DMS 273 treated with DMSO at 0.1 percent for 48 hours (cell line): ENCODE data around the gene PMP22.

Experiments
- DNase-seq: peaks from one replicate; lab custom pipeline; 2025; lab: John Stamatoyannopoulos, UW

PMP22 gene

DNA sequence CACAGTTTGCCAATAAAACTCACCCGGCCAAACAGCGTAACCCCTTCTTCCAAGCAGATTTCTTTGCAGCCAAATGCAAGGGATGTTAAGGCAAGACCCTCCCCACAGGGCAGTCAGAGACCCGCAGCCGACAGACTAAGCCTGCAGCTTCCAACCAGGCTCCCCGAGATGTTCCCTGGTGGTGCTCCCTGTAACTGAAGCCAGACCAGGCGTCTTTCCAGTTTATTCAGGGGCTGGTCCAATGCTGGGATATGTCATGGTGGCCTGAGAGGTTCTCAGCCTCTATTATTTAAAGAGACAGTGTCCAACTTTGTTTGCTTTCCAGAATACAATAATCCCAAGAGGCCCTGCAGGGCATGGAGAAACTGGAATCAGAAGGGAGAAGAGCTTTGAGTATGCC is at the start of gene PMP22:
Gene PMP22, minus strand, starts transcription at position 196 of the 400 bp plus-strand sequence. CDS start 4,599 bp downstream, outside the sequence.
- no peak for DNase-seq

DNA sequence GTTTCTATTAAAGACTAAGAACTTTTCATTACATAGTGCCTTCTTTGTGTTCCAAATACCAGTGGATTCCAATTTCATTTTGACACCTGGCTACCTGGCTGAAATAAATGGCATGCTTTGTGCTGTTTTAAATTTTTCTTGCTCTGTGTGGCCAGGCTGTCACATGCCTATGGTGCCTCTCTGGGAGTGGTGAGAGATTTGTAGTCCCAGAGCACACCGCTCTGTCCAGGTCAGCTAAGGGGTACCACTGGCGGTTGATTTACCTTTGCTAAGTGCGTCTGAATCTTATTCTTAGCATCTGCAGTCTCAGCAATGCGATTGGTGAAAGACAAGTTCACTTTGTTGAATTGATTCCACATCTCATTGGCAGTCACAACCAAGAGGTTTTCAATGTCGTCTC is 46.9 kb upstream of the PMP22 start:
- DNase-seq = no peak

DNA sequence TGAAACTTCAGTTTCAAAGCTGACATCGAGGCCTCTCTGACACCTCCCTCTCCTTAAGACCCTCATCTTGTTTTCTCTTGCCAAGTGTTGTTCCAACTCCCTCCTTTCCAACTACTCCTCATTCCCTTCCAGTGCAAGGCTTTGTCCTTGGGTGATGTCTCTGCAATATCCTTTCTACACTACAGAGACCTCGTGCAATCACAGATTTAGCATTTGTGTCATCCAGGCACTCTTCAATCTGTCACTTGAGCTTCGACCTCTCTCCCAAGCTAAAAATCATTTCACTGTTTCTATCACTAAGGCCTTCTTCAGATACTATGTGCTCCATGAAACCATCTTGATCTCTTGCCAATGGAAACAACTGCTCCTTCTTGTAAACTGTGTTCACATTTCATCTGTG is 44.7 kb upstream of the PMP22 start:
- DNase-seq = no peak

DNA sequence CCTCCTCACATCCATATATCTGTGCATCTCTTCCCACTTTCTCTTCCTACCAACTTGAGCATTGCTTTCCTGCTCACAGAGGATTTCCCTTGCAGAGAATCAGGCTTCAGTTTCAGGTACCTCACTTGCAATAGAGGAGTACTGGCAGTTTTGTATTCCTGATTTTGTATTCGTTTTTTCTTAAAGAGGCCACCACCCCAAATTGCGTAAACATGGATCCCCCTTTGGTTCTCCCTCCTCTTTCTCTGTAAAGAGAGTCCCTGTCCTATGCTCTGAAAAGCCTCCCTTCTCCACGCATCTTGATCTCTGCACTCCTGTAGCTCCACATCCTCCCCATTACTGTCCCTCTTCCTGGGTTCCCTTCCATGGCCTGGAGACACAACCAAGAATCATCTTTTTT is 44.1 kb upstream of the PMP22 start:
- no peak for DNase-seq

DNA sequence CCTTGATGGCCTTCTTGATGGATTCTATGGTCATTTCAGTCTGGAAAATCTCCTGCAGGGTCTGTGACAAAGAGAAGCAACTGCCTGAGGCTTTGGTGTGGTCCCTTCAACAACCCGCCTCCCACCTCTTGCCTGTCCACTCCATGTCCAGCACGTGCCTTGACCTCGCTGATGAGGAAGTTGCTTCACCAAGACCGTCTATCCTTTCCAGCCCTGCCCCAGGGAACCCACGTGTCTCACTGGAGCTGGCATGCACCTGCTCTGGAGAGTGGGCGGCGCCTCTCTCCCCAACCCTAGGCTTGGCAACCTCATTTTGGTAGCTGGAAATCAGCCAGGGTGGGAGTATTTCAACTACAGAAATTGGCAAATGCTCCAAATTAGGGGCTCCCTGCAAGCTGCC is 43.6 kb upstream of the PMP22 start:
- no peak for DNase-seq

DNA sequence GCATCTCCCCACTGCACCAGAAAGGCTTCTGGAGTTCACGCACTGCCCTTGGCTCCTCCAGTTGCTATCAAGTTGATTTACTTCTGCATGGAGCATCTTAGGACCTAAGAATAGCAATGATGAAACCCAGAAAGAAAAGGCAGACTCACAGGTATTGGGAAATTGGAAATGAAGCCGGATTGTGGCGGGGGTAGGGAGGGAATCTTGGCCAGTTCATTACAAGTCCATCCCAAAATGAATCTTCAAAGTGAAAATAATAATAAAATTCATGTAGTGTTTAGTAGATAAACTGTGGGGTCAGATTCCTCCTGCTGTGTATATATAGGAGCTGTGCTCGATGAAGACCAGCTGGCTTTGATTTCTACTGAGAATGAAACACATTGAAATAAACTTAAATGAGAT is 42.6 kb upstream of the PMP22 start:
- DNase-seq = no peak

DNA sequence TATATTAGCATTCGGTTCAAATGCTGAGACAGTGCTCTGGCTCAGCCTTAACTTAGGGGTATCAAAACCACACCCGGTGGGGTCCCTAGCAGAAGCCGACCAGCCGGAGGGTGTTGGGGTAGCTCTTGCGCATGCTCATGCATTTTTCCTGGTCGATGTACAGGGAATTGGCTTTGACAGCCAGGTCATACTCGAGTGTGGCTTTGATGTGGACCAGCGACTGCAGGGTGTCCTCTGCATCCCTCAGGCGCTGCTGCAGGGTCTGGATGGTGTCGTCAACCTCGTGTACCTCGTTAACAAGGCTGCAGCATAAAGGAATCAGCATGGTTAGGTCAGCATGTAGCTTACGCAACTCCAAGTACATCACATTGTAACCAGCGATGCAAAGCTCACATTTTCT is 38.7 kb upstream of the PMP22 start:
- no peak for DNase-seq

DNA sequence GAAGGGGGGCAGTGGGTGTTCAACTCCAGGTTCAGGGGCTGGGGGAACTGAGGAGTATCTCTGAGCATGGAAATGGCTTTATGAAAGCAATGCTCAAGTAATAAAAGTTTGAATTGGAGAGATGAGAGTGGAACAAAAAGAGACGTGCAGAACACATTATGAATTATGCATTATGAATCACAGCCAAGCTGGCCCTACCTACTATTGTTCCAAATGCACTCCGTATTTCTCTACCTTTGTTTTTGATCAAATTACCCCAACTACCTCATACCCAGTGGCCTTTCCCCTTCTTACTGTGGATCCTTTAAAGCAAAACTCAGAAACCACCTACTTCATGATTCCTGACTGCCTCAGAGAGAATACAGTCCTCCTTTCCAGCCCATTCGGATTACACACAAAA is 38.1 kb upstream of the PMP22 start:
- DNase-seq = no peak

DNA sequence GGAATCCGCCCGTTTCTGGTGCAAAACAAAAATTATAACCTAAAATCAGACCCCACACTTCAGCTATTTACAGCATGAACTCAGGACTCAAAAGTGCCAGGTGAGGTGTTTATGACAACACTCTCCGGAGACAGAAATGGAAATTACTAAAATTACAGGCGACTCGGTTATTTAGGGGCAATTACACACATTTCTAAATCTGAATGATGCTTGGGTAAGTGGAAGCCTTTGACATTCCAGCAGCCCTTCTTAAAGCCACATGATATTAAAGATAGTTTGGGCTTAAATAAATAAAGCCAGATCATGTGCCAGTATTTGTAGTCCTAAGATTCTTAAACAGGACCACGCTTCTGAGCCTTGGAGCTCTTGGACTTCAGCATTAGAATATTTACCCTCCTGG is 36.7 kb upstream of the PMP22 start:
- no peak for DNase-seq

DNA sequence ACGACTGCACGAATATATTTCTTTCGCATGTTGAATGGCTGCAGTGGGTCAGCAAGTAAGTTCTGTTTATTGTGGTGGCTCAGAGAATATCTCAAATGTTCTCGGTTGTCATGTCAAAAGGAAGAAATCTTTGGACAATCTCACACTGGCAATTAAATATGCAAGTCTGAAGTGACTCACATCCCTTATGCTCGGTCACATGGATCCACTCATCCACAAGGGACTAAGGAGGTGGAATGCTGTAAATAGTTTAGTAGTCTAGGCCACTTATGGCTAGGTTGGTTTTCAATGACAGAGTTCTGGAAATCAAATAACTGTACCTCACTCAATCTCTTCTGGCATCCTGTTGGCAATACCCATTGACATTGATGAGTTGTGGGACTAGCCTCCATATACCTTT is 33.0 kb upstream of the PMP22 start:
- no peak for DNase-seq

DNA sequence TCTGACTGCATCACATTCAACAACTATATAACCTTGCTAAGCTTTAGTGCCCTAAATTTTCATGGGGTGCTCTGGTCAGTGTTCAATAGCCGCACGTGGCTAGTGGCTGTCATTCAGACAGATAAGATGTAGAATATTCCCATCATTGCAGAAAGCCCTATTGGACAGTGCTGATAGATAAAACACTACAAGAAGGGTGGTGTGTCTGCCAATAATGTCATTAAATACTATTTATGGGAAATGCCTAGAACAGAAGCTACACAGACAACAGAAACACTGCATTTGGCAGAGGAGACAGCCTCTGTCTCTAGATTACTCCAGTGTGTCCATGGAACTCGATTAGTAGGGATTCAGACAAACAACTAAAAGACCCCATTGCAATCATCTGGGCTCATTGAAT is 28.4 kb upstream of the PMP22 start:
- no peak for DNase-seq

DNA sequence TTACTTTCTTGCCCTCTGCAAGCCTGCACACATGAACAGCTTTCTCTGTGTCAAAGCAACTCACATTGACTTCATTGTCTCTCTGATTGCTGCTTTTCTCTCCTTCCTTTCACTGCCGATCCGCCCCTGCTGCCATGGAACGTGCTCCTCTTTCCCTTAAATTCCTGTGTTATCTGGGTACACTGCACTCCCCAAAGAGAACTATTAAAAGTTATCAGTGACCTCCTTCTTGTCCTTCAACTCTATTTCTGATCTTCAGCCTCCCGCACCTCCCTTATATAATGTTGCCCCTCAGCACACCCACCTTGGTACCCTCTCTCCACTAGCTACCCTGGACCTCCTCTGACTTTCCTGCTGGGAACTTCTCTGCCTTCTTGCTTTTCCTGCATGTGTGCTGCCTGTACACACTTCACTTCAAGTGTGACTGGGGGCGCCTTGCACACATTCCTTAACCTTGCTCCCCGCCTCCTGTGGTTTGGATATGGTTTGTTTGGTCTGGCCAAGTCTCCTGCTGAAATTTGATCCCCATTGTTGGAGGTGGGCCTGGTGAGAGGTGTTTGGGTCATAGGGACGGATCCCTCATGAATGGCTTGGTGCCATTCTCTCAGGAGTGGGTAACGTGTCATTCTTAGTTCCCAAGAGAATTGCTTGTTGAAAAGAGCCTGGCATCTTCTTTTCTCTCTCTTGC is 26.7 kb upstream of the PMP22 start:
- no peak for DNase-seq

DNA sequence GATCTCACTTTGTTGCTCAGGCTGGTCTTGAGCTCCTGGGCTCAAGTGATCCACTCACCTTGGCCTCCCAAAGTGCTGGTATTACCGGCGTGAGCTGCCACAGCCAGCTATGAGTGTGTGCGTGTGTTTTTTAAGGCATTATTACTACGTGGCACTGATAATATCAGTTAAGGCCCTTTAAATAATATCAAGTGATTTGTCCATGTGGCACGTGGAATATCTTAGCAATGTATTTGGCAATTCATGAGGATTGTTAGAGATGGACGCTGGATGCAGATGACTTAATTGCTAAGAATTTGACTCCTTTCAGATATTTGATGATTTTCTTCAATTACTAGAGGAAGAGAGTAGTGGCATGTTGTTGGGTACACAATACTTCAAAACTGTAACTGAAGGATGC is 25.5 kb upstream of the PMP22 start:
- no peak for DNase-seq

DNA sequence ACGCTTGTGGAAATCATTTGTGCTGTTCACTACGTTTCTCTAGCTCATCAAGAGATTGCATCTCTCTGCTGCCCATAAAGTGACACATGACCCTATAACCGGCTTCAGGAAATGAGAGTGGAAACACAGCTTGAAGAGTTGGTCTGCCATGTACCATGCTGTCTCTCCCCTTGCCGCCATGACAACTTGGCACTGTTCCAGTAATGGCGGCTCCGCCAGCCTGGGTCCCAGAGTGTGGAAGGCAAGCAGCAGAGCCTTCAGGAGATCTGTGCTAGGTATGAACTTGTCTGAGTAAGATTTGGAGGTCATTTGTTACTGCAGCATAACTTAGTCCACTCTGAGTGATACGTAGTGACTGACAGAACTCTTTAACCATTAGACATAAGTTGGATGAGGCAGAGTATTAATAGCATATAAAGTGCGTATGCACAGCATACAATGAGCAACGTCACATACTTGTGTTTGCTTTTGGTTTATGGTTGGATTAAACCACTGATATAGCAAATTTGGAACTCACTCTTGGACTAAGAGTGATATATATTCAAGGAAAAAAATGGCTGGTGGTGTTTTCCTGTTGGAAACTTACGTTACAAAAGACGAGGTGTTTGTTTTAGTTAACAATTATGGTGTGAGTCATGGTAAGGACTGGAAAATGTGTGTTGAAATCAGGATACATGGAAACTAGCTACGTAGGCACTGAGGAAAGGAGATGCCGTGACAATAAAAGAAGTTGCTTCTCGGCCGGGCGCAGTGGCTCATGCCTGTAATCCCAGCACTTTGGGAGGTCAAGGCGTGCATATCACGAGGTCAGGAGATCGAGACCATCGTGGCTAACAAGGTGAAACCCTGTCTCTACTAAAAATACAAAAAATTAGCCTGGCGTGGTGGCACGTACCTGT is 24.4 kb upstream of the PMP22 start:
- DNase-seq = no peak

DNA sequence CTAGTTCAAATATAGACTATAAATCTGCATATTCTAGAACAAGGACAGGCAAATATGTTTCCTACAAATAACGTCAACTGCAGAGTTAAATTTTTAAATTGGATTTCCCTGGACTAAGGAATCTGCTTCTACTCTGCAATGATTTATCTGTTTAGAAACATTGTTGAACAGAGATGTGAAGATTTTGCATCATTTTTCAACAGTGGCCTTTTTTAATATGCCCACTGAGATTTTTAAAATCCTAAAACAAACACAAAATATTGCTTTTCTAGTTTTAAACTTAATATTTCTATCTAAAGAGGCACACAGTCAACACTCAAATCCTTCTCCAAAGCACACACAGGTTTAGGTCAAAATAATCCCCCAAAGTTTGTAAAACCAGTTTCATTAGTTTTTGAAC is 23.7 kb upstream of the PMP22 start:
- no peak for DNase-seq

DNA sequence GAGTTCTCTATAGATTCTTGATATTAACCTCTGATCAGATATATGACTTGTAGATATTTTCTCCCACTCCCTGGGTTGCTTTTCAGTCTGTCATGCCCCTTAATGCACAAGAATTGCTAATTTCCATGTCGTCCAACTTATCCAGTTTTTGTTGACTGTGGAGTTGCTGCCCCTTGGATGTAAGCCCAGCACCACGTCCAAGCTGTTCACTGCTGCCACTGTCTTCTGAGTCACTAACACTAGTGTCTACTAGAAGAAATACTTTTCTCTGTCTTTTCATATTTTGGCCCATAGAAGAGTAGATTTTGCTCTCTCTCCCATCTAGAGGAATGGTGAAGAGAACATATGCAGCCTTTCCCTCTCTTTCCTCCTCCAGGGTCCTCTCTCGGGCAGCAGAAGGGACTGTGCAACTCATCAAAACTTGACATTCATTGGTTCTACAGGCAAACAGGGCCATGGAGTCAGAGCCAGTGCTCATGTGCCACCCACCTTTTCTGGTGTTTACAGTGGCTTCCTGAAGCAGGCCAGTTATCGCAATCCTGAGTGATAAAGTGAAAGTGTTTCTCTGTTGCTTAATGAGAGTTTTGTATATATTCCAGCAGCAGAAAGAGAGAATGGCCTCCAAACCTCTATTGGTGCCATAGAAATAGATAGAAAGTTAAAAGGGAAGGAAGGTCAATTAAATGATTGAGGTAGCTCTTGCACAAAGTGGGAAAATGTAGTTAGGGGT is 22.6 kb upstream of the PMP22 start:
- no peak for DNase-seq

DNA sequence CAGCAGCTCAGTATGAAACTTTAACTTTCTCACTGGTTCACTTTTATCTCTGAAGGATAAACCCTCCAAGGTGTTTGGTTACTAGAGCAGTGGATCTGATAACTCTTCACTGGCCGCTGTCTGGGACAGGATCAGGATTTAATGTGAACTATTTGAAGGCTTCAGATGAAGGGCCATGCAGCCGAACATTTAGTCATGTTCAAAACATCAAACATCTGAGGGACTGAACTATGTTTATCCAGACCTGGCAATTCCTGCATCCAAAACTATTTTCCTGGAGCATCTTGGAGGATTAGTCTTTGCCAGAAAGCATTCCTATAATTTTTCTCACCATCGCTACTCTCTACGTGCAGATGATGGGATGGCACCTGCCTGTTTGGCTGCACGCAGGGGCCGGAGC is 20.3 kb upstream of the PMP22 start:
- DNase-seq = no peak

DNA sequence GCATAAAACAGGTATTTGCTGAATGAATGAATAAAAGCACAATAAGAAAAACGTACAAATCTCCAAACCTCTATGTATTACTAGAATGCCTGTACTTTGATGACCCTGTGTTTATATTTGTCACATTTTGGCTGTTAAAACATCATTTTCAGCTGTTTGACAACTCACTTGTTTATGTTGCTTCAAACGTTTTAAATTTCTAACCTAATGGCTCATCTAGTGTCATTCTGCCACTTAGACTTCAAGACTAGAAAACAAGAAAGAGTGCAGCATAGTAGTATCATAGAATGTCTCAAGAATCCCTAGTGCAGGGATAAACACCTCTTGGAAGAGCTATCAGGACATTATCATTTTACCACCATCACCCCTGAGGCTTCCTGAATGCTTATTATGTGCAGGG is 19.4 kb upstream of the PMP22 start:
- no peak for DNase-seq

DNA sequence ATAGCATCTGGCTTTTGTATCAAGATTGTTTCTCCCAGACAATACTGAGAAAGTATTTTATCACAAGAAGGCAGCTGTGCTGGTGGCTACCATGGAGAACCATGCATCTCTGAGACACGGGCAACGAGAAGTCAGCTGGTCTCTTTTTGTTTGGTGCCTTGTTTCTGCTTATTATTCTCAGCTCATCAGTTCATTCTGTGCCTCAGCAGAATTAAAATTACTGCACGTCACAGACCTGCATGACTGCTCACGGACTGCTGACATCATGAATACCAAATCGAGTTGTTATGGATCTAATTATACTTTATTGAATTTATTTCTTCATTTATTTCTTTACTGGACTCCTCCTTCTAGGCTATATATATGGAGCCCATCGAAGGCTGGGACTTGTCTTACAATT is 19.0 kb upstream of the PMP22 start:
- no peak for DNase-seq

DNA sequence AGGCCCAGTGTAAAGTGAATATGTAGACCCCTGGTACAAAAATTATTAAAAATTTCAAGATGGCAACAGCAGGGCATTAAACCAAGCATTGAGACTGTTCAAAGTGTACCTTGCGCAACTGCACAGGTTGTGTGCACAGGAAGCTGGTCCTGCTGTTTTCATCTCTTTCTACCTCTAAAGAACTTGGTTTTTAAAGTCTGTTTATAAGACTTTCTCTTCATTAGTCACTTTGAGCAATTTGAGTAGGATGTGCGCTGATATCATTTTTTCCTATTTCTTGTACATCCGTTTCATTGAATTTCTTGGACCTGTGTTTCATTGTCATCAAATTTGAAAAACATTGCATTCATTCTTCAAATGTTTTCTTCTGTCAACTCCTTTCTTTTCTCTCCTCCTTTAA is 16.8 kb upstream of the PMP22 start:
- DNase-seq = no peak

DNA sequence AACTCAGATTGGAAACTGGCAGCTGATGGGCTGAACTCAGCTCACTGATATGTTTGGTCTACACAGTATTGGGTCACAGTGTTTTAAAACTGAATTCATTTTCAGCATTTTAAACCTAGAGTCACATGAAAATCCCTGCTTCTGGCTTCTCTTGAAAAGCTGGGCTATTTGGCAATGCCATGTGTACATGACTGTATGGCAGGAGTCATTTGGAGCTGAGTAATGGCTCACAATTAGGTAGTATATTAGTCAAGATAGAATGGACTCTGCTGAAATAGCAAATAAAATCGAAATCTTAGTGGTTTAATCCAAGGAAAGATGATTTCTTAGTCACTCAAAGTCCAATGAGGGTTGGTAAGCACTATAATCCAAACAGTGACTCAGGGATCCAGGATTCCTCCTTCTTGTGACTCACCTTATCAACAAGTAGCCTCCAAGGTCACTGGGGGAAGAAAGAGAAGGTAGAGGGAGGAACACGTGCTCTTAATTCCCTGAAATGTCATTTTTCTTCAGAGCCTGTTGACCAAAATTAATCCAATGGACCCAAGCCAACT is 13.9 kb upstream of the PMP22 start:
- no peak for DNase-seq

DNA sequence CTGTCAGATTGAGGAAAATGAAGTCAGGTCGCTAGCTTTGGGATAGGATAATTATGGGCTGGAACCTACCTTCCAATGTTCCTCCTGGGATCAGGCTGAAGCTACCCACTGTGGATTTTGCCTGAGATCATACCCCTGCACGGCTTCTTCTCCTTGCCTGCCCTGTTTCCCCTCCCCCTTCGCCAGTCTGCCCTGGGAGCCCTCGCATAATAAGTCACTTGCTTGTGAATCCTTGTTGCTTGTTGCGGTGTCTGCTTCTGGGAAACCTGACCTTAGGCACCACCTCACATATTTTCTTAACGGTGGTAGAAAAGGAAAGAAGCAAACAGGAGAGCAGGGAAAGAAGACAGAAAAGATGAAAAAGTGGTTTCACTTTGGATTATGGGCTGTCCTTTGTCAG is 13.3 kb upstream of the PMP22 start:
- DNase-seq = no peak

DNA sequence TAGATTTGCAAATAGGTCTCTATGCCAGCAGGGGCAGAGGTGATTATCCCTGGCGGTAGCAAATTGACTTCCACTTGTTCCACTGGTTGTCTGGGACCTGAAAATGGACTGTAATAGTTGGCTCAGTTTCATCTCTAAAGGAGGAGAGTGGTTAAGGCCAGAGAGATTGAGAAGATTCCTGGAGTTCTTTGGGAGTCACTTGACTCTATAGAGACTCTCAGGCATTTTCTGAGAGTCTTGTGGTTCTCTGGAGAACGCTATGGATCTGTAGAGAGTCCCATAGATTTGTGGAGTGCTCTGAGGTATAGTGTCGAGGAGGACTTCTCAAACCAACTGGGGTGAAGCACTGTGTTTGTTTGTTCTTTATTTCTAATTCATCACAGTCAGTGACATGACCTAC is 8.9 kb upstream of the PMP22 start:
- no peak for DNase-seq
